Esophagus muscularis mucosa (tissue), 4 donors: Measurements from ENCODE around the gene GGT5. TPM values are rescaled to one million over a fixed set of nuclear protein-coding genes. Genes with fewer than 3 reads are reported as not detected.
A peak's percentile ranks its signal among the peaks of the same experiment; 100 is the strongest.

Experiments
- DNase-seq: peaks from one replicate; pipeline ENCODE4 v3.0.0-alpha.2; 2017; ENCODE audit errors: extremely low spot score
- H3K27ac ChIP-seq, 4 donors: fragments of 200-600 bp; sonication (generic); replicated peaks in 1 of 4; 1 replicate in 3 of 4; 2 replicates in 1 of 4; pipeline ENCODE4 v1.5.1; 2016 to 2019; ENCODE audit warnings: mild to moderate bottlenecking in 1 of 4
- H3K27me3 ChIP-seq, 4 donors: fragments of 200-600 bp; sonication (generic); one replicate each; pipeline versions ENCODE4 v1.5.1 to v1.6.0; 2016 to 2019
- H3K36me3 ChIP-seq, 4 donors: fragments of 200-600 bp; sonication (generic); one replicate each; pipeline ENCODE4 v1.5.1; 2016 to 2019
- H3K4me1 ChIP-seq, 4 donors: fragments of 200-600 bp; sonication (generic); one replicate each; pipeline ENCODE4 v1.5.1; 2016 to 2019
- H3K4me3 ChIP-seq, 4 donors: fragments of 200-600 bp; sonication (generic); 1 replicate in 2 of 4; 2 replicates in 2 of 4; pipeline ENCODE4 v1.5.1; 2016 to 2019; ENCODE audit warnings: mild to moderate bottlenecking in 4 of 4, moderate library complexity in 1 of 4
- H3K9me3 ChIP-seq, 4 donors: fragments of 200-600 bp; sonication (generic); 1 replicate in 3 of 4; 2 replicates in 1 of 4; pipeline ENCODE4 v1.5.1; 2016 to 2019
- CTCF ChIP-seq, 3 experiments: fragments of 200-600 bp in 2 of 3; fragments of 450-650 bp in 1 of 3; sonication (generic) in 2 of 3; IDR thresholded peaks; one replicate each; pipeline ENCODE4 v1.5.1; 2017 to 2019; ENCODE audit warnings: antibody characterized with exemption in 3 of 3, mild to moderate bottlenecking in 2 of 3, moderate library complexity in 1 of 3
- EP300 ChIP-seq: sonication (generic); formaldehyde crosslinking; IDR thresholded peaks from one replicate; pipeline ENCODE4 v1.6.1; 2017; ENCODE audit warnings: antibody characterized with exemption
- POLR2A ChIP-seq: fragments of 450-650 bp; IDR thresholded peaks from one replicate; pipeline ENCODE4 v1.6.1; 2017; ENCODE audit warnings: antibody characterized with exemption, moderate library complexity, mild to moderate bottlenecking, low read depth
- POLR2AphosphoS5 ChIP-seq, 2 donors: sonication (generic); formaldehyde crosslinking; IDR thresholded peaks; one replicate each; pipeline ENCODE4 v1.6.1; 2017; ENCODE audit warnings: antibody characterized with exemption in 2 of 2
- WGBS: methylation state at CpG from one replicate; pipeline ENCODE4 v1.1.5; 2018; 5-methylcytosine and 5-hydroxymethylcytosine counted together
- intact Hi-C: fragments of 100-400 bp; cut with DNase I; formaldehyde crosslinking; loops from one replicate; pipeline ENCODE4 v1.15.1; 2023
- total RNA-seq, 4 donors: library from RNA; depleted of rRNA; stranded (reverse); fragments of >200 nt; gene quantifications; one replicate each; pipeline versions ENCODE4 v1.1.0 to v1.2.1, GENCODE V29; 2016

GGT5 gene
- total RNA-seq, 4 donors from 2014 or later: 15.4 to 59.2 (median 37.2) TPM

- TF ChIP-seq CTCF (IDR thresholded peaks at IDR 0.05): peak; percentile 78 to 93 (median 91)
- no peak for TF ChIP-seq EP300
- TF ChIP-seq POLR2AphosphoS5 (IDR thresholded peaks at IDR 0.05): peak in 1 of 2 donors; percentile 29
- no peak for TF ChIP-seq POLR2A
- WGBS: 31% methylated on average over 14 of the region's 23 CpGs
- no peak overlapping the region for H3K4me3 ChIP-seq
- no peak for DNase-seq
- H3K36me3 ChIP-seq: peaks cover 0 to 11% (median 0%) of the 10 kb centered on the region in 4 donors
- H3K27me3 ChIP-seq: no peaks in the 10 kb centered on the region
- intact Hi-C loops: loop anchor here (2.0 kb wide), 1 partner anchor 57 kb away; no protein-coding TSS in a partner anchor
- H3K27ac ChIP-seq: no peak overlapping the region
- peaks cover 8 to 20% (median 18%) of the 10 kb centered on the region in 4 donors for H3K4me1 ChIP-seq
- no peaks in the 10 kb centered on the region for H3K9me3 ChIP-seq
These were observed 55.4 kb downstream of the GGT5 start for GRCh38 chr22:24189249-24190158.

- 79% methylated on average over 5 of the region's 17 CpGs for WGBS
- Histone ChIP-seq H3K4me1 (peaks cover 8 to 20% (median 18%) of the 10 kb centered on the region in 4 donors), H3K36me3 (peaks cover 0 to 11% (median 0%) of the 10 kb centered on the region in 4 donors), H3K27ac (no peak overlapping the region), H3K4me3 (no peak overlapping the region), H3K27me3 (no peaks in the 10 kb centered on the region), H3K9me3 (no peaks in the 10 kb centered on the region)
- TF ChIP-seq EP300: no peak
- no peak for TF ChIP-seq POLR2AphosphoS5 (IDR thresholded peaks at IDR 0.05)
- no peak for TF ChIP-seq CTCF (IDR thresholded peaks at IDR 0.05)
- TF ChIP-seq POLR2A: no peak
- intact Hi-C loops: no loop called here
- DNase-seq: no peak
These were observed 56.1 kb downstream of the GGT5 start for GRCh38 chr22:24188705-24189248.

- 92% methylated on average over 10 of the region's 37 CpGs for WGBS
- peaks cover 8 to 20% (median 18%) of the 10 kb centered on the region in 4 donors for H3K4me1 ChIP-seq
- H3K9me3 ChIP-seq: no peaks in the 10 kb centered on the region
- intact Hi-C loops: no loop called here
- no peak overlapping the region for H3K4me3 ChIP-seq
- DNase-seq: no peak
- H3K36me3 ChIP-seq: peaks cover 0 to 11% (median 0%) of the 10 kb centered on the region in 4 donors
- no peak for TF ChIP-seq CTCF (IDR thresholded peaks at IDR 0.05)
- TF ChIP-seq EP300: no peak
- TF ChIP-seq POLR2A: no peak
- TF ChIP-seq POLR2AphosphoS5 (IDR thresholded peaks at IDR 0.05): no peak
- no peaks in the 10 kb centered on the region for H3K27me3 ChIP-seq
- no peak overlapping the region for H3K27ac ChIP-seq
These were observed 56.9 kb downstream of the GGT5 start for GRCh38 chr22:24187731-24188644.

- peaks cover 8 to 26% (median 25%) of the 10 kb centered on the region in 4 donors for H3K4me1 ChIP-seq
- TF ChIP-seq POLR2A: no peak
- no peak for TF ChIP-seq CTCF (IDR thresholded peaks at IDR 0.05)
- TF ChIP-seq POLR2AphosphoS5 (IDR thresholded peaks at IDR 0.05): no peak
- H3K36me3 ChIP-seq: peaks cover 0 to 11% (median 0%) of the 10 kb centered on the region in 4 donors
- WGBS: 89% methylated on average over 20 of the region's 34 CpGs
- intact Hi-C loops: no loop called here
- DNase-seq: no peak
- no peak overlapping the region for H3K4me3 ChIP-seq
- no peak overlapping the region for H3K27ac ChIP-seq
- H3K9me3 ChIP-seq: no peaks in the 10 kb centered on the region
- no peaks in the 10 kb centered on the region for H3K27me3 ChIP-seq
These were observed 57.8 kb downstream of the GGT5 start for GRCh38 chr22:24186892-24187670.
